WTC11 (cell line): ENCODE measurements around the gene LHFPL2. TPM values are rescaled to one million over a fixed set of nuclear protein-coding genes. Genes with fewer than 3 reads are reported as not detected.

ENCODE experiments used
- ATAC-seq: fragments of 200-7000 bp; cut with Tn5 transposase; 2 replicates; pipeline ENCODE4 v1.10.0; 2021; ENCODE audit warnings: mild to moderate bottlenecking, moderate library complexity
- CTCF ChIA-PET: fragments of 300-600 bp; sonication (Branson Sonifier 250); formaldehyde crosslinking; loops from one replicate; lab custom pipeline; 2021; ENCODE audit warnings: antibody characterized with exemption; lab: Charles Lee
- POLR2A ChIA-PET: fragments of 350-600 bp; sonication (Branson Sonifier 250); formaldehyde crosslinking; loops from one replicate; lab custom pipeline; 2021; ENCODE audit warnings: antibody characterized with exemption; lab: Charles Lee
- DNase-seq: peaks from one replicate; pipeline ENCODE4 v3.0.0; 2021; ENCODE audit warnings: low spot score
- H3K27ac Mint-ChIP-seq: 2 replicates; pipeline ENCODE4 v1.8.0; 2021; ENCODE audit warnings: mixed read lengths
- H3K27me3 Mint-ChIP-seq: 2 replicates; pipeline ENCODE4 v1.8.0; 2021; ENCODE audit warnings: low read depth, mild to moderate bottlenecking, moderate library complexity, mixed read lengths
- H3K36me3 Mint-ChIP-seq: 2 replicates; pipeline ENCODE4 v1.8.0; 2021; ENCODE audit warnings: mixed read lengths
- H3K4me1 Mint-ChIP-seq: 2 replicates; pipeline ENCODE4 v1.8.0; 2022; ENCODE audit warnings: mixed read lengths
- H3K4me3 Mint-ChIP-seq: 2 replicates; pipeline ENCODE4 v1.8.0; 2021; ENCODE audit warnings: mild to moderate bottlenecking, moderate library complexity, mixed read lengths
- H3K9me3 Mint-ChIP-seq: 2 replicates; pipeline ENCODE4 v1.8.0; 2021; ENCODE audit warnings: mixed read lengths
- ARID4B ChIP-seq: sonication (generic); formaldehyde crosslinking; IDR thresholded peaks from 2 replicates; pipeline ENCODE4 v1.8.0; 2023; ENCODE audit warnings: missing genetic modification reagents, mild to moderate bottlenecking, borderline replicate concordance
- ATF3 ChIP-seq: sonication (generic); formaldehyde crosslinking; conservative IDR thresholded peaks from 2 replicates; pipeline ENCODE4 v1.8.1; 2022; ENCODE audit warnings: mild to moderate bottlenecking, missing genetic modification reagents
- ATF6 ChIP-seq: sonication (generic); formaldehyde crosslinking; IDR thresholded peaks from 2 replicates; pipeline ENCODE4 v1.8.1; 2023; ENCODE audit warnings: mild to moderate bottlenecking, missing genetic modification reagents
- CDX4 ChIP-seq: fragments of 250-450 bp; sonication (Bioruptor Pico); IDR thresholded peaks from 2 replicates; pipeline ENCODE4 v1.9.0; 2021; ENCODE audit warnings: moderate library complexity, mild to moderate bottlenecking, inconsistent platforms, borderline replicate concordance
- CREM ChIP-seq: sonication (generic); formaldehyde crosslinking; IDR thresholded peaks from 2 replicates; pipeline ENCODE4 v1.8.1; 2022; ENCODE audit warnings: mild to moderate bottlenecking, missing genetic modification reagents, moderate library complexity
- CTCF ChIP-seq: fragments of 200-600 bp; IDR thresholded peaks from 2 replicates; pipeline ENCODE4 v1.8.0; 2022; ENCODE audit warnings: antibody characterized with exemption
- ELF4 ChIP-seq: sonication (generic); formaldehyde crosslinking; IDR thresholded peaks from 2 replicates; pipeline ENCODE4 v1.8.1; 2022; ENCODE audit warnings: low read depth, mild to moderate bottlenecking, moderate library complexity, missing genetic modification reagents
- FOXP1 ChIP-seq: sonication (generic); formaldehyde crosslinking; IDR thresholded peaks from 2 replicates; pipeline ENCODE4 v1.8.0; 2022; ENCODE audit warnings: missing genetic modification reagents, mild to moderate bottlenecking, moderate library complexity, borderline replicate concordance
- IRF2 ChIP-seq: sonication (generic); formaldehyde crosslinking; IDR thresholded peaks from 2 replicates; pipeline ENCODE4 v1.8.0; 2022; ENCODE audit warnings: low read depth, missing genetic modification reagents, borderline replicate concordance
- JAZF1 ChIP-seq: fragments of 250-450 bp; sonication (Bioruptor Pico); IDR thresholded peaks from 2 replicates; pipeline ENCODE4 v1.9.0; 2021; ENCODE audit warnings: moderate library complexity, mild to moderate bottlenecking, inconsistent platforms
- MAX ChIP-seq: sonication (generic); formaldehyde crosslinking; IDR thresholded peaks from 2 replicates; pipeline ENCODE4 v1.8.0; 2022; ENCODE audit warnings: mild to moderate bottlenecking, missing genetic modification reagents
- MYBL2 ChIP-seq: sonication (generic); formaldehyde crosslinking; IDR thresholded peaks from 2 replicates; pipeline ENCODE4 v1.8.1; 2023; ENCODE audit warnings: mild to moderate bottlenecking, moderate library complexity, missing genetic modification reagents
- NR1H2 ChIP-seq: sonication (generic); formaldehyde crosslinking; IDR thresholded peaks from 2 replicates; pipeline ENCODE4 v1.9.0; 2021; ENCODE audit warnings: mild to moderate bottlenecking, moderate library complexity, missing genetic modification reagents
- NR2C2 ChIP-seq: sonication (generic); formaldehyde crosslinking; IDR thresholded peaks from 2 replicates; pipeline ENCODE4 v1.8.0; 2022; ENCODE audit warnings: mild to moderate bottlenecking, missing genetic modification reagents
- OVOL2 ChIP-seq: fragments of 250-450 bp; sonication (Bioruptor Pico); IDR thresholded peaks from 2 replicates; pipeline ENCODE4 v1.9.0; 2021; ENCODE audit warnings: mild to moderate bottlenecking, borderline replicate concordance
- PRRX2 ChIP-seq: fragments of 250-450 bp; sonication (Bioruptor Pico); IDR thresholded peaks from 2 replicates; pipeline ENCODE4 v1.8.0; 2021; ENCODE audit warnings: mild to moderate bottlenecking
- RELA ChIP-seq: sonication (generic); formaldehyde crosslinking; IDR thresholded peaks from 2 replicates; pipeline ENCODE4 v1.8.1; 2022; ENCODE audit warnings: missing genetic modification reagents, mild to moderate bottlenecking, borderline replicate concordance
- SMAD4 ChIP-seq: sonication (generic); formaldehyde crosslinking; IDR thresholded peaks from 2 replicates; pipeline ENCODE4 v1.8.0; 2022; ENCODE audit warnings: mild to moderate bottlenecking, missing genetic modification reagents
- USF2 ChIP-seq: sonication (generic); formaldehyde crosslinking; IDR thresholded peaks from 2 replicates; pipeline ENCODE4 v1.8.1; 2023; ENCODE audit warnings: mild to moderate bottlenecking, missing genetic modification reagents, moderate library complexity
- ZBTB43 ChIP-seq: sonication (generic); formaldehyde crosslinking; IDR thresholded peaks from 2 replicates; pipeline ENCODE4 v1.8.1; 2023; ENCODE audit warnings: mild to moderate bottlenecking, missing genetic modification reagents
- ZNF232 ChIP-seq: sonication (generic); formaldehyde crosslinking; IDR thresholded peaks from 2 replicates; pipeline ENCODE4 v1.8.0; 2022; ENCODE audit warnings: mild to moderate bottlenecking, missing genetic modification reagents
- total RNA-seq: library from RNA; stranded (reverse); gene quantifications from 3 replicates; pipeline ENCODE4 v1.2.3, GENCODE V29; 2021

Gene LHFPL2
- total RNA-seq, 1 experiment from 2014 or later, result 40.6 TPM

GRCh38 chr5:78627175-78627574 is 21.4 kb downstream of the LHFPL2 start (continued):
- TF ChIP-seq RELA (CRISPR knock-in tag), result no peak
- TF ChIP-seq NR2C2 (CRISPR knock-in tag), result no peak

- no peak for ATAC-seq
- TF ChIP-seq JAZF1 (CRISPR knock-in tag) (no peak), CREM (CRISPR knock-in tag) (no peak), CDX4 (CRISPR knock-in tag) (no peak), ARID4B (no peak), ELF4 (CRISPR knock-in tag) (no peak), MAX (CRISPR knock-in tag) (no peak), USF2 (CRISPR knock-in tag) (no peak), MYBL2 (CRISPR knock-in tag) (no peak), CTCF (no peak), PRRX2 (CRISPR knock-in tag) (no peak), ATF3 (CRISPR knock-in tag) (no peak), OVOL2 (CRISPR knock-in tag) (no peak), IRF2 (CRISPR knock-in tag) (no peak), NR1H2 (CRISPR knock-in tag) (no peak)
- H3K36me3 Mint-ChIP-seq, result peaks cover 59% of the 10 kb centered on the region
- no peaks in the 10 kb centered on the region for H3K27me3 Mint-ChIP-seq
- peaks cover 8% of the 10 kb centered on the region for H3K9me3 Mint-ChIP-seq
- no peak overlapping the region for H3K4me3 Mint-ChIP-seq
- ChIA-PET POLR2A (no interaction called here), CTCF (no interaction called here)
- H3K4me1 Mint-ChIP-seq, result peaks cover 20% of the 10 kb centered on the region
- no peak overlapping the region; the same call in 1 of the 2 replicates for H3K27ac Mint-ChIP-seq
- no peak for DNase-seq
These were observed 22.5 kb downstream of the LHFPL2 start for GRCh38 chr5:78626009-78626571.

GRCh38 chr5:78624992-78625391 is 23.6 kb downstream of the LHFPL2 start:
- no peak overlapping the region for H3K4me3 Mint-ChIP-seq
- H3K36me3 Mint-ChIP-seq, result peaks cover 59% of the 10 kb centered on the region
- H3K27me3 Mint-ChIP-seq, result no peaks in the 10 kb centered on the region
- ChIA-PET CTCF (no interaction called here), POLR2A (no interaction called here)
- peaks cover 18% of the 10 kb centered on the region for H3K9me3 Mint-ChIP-seq
- no peak overlapping the region for H3K27ac Mint-ChIP-seq
- DNase-seq (no peak), ATAC-seq (no peak)
- peaks cover 20% of the 10 kb centered on the region for H3K4me1 Mint-ChIP-seq
- TF ChIP-seq ATF6 (no peak), ZBTB43 (CRISPR knock-in tag) (no peak), NR2C2 (CRISPR knock-in tag) (no peak), FOXP1 (CRISPR knock-in tag) (no peak), ZNF232 (no peak), SMAD4 (CRISPR knock-in tag) (no peak), ELF4 (CRISPR knock-in tag) (no peak)
